GM19351 (cell line): Measurements from ENCODE around the gene H2BK1.

Source experiments
- ATAC-seq: cut with Tn5 transposase; IDR thresholded peaks from one replicate; pipeline ENCODE4 v1.9.1; 2021; ENCODE audit warnings: mild to moderate bottlenecking, moderate library complexity; ENCODE audit not compliant: unreplicated experiment

Gene H2BK1

DNA sequence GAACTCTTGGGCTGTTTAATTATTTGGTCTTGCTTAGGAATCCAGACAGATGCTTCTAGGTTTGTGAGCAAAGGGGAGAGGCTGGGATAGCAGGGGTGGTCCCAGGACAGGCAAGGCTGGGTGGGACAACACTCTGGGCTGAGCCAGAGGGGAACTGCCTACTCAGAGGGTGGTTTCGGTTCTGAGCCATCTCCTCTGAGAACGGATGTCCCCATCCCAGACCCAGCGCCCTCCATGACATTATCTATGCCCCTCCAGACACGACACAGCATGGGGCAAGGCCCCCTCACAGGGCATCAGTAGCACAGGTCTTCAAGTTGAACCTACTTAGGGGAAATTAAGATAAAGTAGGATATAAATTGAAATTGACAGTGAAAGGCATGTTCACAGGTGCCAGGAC is 30.3 kb downstream of the H2BK1 start:
- no peak for ATAC-seq

DNA sequence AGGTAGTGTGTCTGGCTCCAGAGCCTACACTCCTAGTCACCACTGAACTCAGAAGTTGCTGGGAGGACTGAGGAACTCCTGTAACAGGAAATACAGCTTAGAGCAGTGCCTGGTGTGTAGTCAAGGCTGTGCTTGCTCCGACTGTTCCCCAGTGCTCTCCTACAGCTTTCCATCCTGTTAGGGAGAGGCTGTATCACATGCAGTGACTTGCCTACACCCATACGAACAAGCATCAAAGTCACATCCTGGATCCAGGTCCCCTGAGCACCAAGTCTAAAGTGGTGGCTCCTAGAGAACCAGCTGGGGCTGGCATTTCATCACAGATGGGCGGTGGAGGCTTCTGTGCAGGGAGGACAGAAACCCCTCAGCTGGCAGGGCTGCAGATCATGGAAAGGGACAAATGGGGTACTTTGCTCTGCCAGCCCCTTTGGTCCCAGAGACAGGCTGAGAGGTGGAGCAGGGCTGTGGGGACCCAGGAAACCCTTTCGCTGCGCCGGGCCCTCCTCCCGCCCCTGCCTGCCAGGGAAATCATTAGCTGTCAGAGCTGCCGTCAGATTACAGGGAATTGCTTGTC is 30.9 kb downstream of the H2BK1 start:
- no peak for ATAC-seq

DNA sequence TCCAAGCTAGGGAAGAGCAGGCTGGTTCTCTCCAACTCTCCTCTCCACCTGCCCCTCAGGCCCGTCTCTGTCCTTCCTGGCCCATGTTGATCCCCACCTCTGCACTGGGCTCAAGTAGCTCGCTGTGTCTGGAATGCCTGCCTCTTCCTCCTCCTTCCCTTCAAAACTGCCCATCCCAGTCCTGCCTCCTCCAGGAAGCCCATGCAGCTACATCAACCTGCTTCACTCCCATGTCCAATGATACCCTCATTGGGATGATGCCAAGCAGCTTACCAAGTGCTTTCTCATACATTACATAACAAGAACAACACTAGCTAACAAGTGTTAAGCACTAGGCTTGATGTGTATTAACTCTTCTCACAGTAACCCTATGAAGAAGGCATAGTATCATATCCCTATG is 31.5 kb downstream of the H2BK1 start:
- no peak for ATAC-seq

DNA sequence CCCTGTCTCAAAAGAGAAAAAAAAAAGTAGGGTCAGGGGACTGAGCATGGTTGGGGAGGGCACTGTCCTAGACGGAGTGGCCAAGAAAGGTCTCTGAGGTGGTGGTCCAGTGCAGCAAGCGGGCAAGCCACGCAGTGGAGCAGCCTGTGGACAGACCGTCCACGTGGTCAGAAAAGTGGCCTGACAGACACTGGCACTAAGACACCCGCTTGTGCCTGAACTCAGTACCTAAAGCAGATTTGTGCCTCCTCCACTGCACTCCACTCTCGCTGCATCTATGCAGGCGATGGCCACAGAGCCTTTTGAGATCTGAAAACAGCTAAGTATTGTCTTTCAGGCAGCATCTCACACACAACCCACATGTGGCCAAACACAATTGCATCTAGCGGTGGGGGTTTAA is 32.1 kb downstream of the H2BK1 start:
- ATAC-seq = no peak

DNA sequence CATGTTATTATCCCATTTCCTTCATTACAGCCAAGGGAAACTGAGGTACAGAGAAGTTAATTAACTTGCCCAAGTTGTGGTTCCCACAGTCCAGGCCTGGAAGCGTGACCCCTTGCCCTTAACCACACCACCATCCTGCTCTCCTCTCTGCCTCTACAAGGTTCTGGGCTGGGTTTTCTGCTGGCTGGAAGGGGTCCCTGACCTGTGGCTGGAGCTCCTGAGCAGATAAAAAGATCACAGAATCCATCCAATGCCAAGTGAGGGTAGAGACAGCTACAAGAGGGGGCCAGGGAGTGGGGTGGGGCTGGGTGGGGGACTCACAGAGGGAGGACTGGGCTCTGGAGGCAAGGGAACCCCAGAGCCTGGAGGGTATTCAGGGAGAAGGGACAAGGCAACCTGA is 33.0 kb downstream of the H2BK1 start:
- no peak for ATAC-seq

DNA sequence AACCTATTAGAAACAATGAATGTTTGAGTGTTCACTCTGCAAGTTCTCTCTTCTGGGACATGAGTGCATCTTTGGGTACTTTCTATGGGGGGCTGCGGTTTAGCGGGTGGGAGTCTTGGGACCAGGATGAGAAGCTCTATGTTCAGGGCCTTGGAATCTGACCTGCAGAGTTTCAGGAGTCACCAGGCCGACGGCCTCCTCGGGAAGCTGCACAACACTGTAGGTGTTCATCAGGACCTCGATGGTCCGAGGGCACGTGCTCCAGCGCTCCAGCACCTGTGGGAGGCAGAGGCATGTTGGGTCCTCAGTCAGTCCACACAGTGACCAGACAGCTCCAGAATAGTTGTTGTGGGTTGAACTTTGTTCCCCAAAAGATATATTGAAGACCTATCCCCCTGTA is 33.9 kb downstream of the H2BK1 start:
- ATAC-seq = no peak

DNA sequence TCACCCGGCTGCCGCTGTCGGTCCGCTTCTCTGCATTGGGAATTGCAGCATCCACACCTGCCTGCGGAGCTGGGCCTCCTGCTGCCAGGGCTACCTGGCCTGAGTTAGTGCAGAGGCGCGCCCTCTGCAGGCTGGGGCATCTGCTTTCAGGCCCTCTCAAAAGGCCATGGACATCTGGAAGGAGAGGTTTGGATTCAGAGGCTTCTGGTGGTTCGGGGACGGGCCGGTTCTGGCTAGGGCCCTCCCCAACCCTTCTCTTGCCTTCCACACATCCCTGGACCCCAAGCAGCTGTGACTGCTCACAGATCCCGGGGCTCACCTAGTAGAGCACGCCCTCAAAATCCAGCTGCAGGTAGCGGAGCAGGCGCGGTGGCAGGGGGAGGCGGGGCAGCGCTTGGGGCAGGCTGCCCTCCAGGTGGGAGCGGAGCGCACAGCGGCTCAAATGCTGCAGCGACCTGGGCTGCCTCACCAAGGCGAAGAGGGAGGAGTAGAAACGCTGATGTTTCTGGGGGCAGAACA is 34.4 kb downstream of the H2BK1 start:
- no peak for ATAC-seq

DNA sequence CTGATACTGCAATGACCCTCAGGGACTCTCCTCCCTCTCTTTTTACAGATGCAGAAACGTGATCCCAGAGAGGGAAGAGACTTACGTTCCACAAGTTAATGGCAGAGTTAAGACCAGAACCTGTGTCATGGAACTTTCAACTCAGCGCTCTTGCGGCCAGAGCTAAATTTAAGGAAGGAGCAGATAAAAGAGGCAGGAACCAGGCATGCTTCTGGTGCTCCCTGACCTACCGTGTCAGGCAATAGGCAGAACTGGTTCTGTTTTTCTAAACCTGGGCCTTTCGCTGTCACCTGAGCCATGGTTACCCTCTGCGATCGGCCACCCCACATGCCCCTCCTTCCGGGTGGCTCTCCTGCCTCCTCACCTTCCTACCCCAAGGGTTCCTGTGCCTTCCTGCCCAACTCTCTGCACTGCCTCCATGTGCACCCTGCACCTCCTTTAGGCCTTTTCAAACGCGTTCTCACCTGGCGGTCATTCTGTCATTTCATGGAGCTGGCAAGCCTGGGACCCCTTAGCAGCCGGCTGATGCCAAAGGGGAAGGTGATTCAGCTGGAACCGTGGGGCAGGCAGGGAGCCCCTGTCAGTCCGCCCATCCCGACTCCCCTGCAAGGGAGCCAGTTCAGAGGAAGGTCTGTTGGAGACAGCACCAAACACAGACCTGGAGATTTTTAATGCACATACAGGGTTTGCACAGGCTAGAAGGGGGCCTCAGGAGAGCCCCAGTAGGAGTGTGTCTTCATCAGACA is 35.1 kb downstream of the H2BK1 start:
- ATAC-seq = no peak

DNA sequence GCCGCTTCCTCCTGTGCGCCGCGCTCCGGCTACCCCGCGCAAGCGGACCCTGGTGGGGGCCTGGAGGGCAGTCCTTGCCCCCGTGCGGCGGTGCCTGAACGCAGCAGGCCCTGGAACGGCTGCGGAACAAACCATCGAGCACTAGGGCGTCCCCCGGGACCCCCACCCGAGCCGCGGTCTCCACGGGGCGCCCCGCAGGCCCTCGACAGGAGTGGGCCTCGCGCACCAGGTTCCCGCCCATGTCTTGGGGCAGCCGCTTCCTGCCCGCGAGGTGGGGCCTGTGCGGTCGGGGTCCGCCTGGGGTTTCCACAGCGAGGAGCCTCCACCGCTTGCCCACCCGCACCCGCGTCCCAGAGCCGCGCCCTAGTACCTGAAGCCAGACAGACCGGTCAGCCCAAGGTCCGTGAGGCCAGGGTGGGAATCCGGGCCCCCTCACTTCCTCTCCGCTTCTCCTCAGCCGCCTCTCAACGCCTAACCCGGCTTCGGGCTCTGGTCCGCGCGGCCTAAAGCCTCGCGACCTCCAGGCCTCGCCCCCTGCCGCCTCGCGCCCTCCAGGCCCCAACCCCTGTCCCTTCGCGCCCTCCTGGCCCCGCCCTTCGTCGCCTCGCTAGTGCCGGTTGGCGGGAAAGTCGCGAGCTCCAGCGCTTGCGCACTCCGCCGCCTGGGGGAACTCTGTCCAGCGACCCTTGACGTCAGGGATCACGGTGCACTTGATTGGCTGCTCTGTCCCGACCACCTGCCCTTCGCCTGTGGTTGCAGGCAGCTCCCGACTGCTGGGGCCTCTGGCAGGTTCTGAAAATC is 35.8 kb downstream of the H2BK1 start:
- no peak for ATAC-seq

DNA sequence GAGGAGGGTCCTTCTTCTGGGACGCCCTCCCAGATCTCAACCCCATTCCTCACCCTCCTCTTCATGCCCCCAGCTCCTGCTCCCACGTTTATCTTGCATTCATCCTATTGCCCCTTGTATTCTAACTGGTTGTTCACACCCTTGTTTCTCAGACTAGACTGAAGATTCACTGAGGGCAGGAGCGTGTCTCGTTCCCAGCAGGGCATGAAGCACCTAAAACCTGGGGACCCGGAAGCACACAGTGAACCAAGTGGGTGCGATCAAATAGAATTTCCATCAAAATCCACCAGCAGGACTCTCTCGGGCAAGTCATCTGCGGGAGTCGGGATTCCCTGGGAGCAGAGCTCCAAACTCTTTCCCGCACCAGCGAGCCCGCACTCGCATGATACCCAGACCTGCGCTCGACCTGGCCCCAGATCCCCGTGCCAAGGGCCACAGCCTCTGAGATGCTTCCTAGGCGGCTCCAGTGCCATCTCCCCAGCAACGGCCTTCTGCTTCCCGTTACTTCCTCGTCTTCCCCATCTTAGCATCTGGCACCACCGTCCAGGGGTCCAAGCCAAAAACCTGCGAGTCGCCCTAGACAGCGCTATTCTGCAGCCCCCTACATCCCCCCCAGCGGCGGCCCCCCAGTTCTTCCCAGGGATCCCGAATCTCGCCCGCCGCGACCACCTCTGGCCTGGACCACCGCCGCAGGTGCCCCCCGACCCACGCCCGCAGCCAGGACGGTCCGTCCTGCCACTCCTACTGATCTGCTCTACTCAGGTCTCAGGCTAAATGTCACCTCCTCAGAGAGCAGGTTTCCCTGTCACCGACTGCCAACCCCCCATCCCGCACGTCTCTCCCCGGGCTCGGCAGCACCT is 36.7 kb downstream of the H2BK1 start:
- ATAC-seq = no peak

DNA sequence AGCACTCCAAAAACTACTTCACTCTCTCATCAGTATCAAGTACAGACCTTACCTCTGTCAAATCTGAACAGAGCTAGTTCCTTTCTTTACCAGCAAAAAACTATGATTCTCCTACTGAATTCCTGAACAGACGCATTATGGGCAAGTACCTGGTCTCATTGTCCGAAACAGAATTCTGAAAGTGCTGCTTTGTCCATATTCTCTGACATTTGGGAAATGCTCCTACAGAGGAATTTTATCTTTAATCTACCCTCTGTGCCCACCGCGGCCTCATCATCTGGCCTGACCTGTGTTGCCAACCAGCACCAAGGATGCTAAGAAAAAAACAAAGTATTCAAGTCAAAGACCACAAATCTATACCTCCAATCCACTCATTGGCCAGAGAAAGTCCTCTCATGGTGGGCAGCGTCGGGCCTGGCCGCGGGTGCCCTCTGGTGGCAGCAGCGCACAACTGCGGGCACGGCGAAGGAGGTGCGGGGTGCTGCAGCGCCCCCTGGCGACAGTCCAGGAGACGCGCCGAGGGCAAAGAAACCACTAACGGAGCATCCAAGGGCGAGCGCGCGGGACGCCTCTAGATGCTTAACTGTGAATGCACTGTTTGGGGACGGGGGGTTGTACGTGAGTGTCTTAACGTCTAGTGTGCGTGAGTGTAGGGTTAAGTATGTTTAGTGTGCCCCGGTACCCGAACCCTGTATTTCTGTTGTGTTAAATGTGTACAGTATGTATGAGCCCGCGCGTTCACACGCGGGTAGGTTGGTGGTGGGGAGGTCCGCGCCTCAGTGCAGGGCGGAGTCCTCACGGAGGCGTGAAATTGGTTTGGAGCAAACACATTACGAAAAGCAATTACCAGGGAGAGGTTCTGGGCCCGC is 37.8 kb downstream of the H2BK1 start:
- ATAC-seq = peak; percentile 66

DNA sequence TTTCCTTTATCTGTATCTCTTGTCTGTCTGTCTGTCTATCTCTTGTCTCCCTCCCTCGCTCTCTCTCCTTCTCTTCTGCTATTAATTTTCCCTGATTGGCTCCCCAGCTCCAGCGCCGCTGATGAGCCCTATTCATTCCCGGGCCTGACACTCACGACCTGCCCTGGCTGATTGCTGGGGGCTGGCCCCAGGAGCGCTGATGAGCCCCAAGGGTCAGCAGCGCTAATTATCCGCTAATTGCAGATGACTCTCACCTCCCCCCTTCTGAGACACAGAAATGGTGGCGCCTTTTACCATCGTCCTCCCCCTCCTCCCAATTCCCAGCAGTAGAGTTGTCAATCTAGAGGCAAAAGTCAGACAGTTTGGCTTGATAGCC is 41.5 kb downstream of the H2BK1 start:
- ATAC-seq = no peak

DNA sequence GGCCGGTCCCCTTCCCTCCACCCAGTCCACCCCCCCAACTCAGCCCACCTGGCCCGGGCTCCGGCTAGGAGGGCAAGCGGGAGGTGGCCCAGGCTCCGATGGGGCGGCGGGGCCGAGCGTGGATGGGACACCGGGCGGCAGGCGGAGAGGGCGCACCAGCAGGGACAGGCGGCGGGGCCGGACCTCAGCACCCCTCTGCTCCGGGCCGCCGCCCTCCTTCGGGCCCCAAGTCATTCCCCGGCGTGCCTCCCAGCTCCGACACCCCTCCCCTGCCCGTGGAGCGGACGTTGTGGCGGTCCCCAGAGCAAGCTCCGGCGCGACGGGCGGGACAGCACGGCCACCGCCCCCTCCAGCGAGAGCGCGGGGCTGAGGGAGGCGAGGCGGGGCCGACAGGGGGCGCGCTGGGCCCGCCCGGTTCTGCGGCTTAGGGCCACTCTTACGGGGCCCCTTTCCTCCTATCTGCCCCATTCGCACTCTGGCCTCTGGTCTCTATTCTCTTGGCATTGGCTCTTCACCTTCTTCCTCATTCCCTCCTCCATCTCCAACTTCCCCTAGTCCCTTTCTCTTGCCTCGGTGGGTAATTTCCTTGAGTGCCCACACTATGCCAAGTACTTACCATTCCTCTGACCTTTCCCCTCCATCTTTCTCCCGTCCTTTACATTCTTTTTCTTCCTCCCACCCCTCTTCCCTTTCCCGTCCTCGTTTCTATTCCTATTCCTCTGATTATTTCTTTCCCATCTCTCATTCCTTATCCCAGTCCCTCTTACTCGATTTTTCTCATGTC is 42.1 kb downstream of the H2BK1 start:
- peak; percentile 66 for ATAC-seq

DNA sequence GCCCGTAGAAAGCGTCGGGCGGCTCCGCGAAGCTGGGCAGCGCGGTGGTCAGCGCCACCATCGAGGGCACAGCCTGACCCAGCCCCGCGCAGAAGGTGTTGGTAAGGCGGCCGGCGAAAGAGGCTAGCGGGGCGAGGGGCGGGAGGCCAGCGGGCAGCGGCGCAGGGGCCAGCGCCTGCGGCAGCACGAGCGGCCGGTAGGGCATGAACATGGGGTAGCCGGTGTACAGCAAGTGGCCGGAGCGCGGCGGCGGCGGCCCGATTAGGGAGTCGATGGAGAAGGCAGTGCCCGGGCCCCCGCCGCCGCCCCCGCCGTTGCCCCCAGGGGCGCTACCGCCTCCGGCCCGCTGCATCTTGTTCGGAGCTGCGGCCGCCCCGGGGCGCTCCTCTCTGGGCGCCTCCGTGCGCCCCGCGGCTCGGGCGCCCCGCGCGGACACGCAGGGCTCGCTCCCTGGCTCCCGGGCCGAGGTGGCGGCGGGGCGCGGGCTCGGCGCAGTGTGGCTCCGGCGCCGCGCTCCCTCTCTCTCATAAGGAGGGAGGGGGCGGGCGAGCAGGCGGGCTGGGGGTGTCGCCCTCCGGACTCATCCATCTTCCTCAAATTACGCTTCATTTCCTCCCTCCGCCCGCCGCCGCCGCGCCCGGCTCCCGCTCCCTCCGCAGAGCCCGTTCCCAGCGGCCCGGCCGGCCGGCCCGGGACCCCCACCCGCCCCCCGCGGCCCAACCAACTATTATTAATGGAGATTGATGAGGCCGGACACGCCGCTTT is 42.9 kb downstream of the H2BK1 start, which contains the start of gene GBX1:
GBX1 (minus strand) TSS at position 498 of the 765 bp plus-strand sequence; CDS start at position 352, 146 bp downstream.
- ATAC-seq = no peak

DNA sequence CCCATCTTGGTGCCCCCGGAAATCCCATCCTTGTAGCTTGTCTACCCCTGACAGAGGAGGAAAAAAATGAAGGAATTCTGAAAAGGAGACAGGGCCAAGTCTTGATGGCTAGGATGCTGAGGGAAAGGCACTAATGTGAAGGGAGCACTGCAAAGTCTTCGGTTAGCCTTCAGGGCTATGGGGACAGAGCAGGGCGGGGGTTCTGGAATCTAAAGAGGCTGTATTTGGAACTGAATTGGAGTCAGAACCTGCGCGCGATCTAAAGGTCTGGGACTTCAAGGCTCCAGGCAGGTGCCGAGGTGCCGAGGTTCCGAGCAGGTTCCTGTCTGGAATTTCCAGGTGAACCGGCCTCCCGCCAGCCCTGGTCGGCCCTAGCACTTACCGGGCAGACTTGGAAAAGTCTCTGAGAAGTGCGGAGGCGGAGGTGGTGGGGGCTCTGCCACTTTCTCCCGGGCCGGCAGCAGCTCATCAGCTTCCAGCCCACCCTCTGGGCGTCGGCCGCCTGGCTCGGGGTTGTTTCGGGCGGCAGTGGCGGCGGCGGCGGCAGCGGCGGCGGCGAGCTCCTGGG is 43.6 kb downstream of the H2BK1 start:
- ATAC-seq = no peak

DNA sequence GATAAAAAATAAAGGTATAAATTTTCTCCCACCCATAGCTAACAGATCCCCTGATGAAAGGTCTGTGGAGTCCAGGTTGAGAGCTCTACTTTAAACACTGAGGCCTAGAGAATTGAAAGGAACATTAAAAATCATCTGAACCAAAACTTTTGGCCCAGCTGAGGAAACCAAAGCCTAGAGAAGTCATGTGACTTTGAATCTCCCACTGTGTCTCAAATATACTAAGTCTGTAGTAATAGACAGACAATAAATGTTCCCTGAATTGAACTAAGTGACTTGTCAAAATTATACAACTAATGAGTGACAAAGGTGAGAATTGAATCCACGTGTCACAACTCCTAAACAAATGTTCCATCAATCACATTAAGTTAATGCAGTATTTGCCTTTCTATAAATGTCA is 48.5 kb downstream of the H2BK1 start:
- no peak for ATAC-seq
